Ecto neural progenitor cell (in vitro differentiated cells): Measurements from ENCODE around the gene NOP9.
"Not testable (repeated sequence)": the region's sequence is repeated elsewhere in the genome, so short reads cannot be mapped to it uniquely, and the experiment has no call there.

Source experiments
- DNase-seq: peaks from one replicate; pipeline ENCODE4 v3.0.0-alpha.2; 2018; ENCODE audit warnings: low spot score

The NOP9 gene

GRCh38 chr14:24325963-24326362 lies 26.3 kb downstream of the NOP9 start:
- DNase-seq, result no peak

- DNase-seq, result no peak
Measured at GRCh38 chr14:24327303-24327702, 27.7 kb downstream of the NOP9 start.

- not testable (repeated sequence) for DNase-seq
Measured at GRCh38 chr14:24327914-24328313, 28.3 kb downstream of the NOP9 start.

- no peak for DNase-seq
Measured at GRCh38 chr14:24329073-24329663, 29.5 kb downstream of the NOP9 start.

- DNase-seq, result no peak
Measured at GRCh38 chr14:24329736-24330135, 30.1 kb downstream of the NOP9 start.

- no peak for DNase-seq
Measured at GRCh38 chr14:24330973-24331674, 31.5 kb downstream of the NOP9 start.

GRCh38 chr14:24331731-24332267 lies 32.1 kb downstream of the NOP9 start:
- no peak for DNase-seq

GRCh38 chr14:24332268-24332993 lies 32.8 kb downstream of the NOP9 start:
- peak; percentile 75 for DNase-seq

- no peak for DNase-seq
Measured at GRCh38 chr14:24334431-24335291, 35.0 kb downstream of the NOP9 start, which contains the start of gene ADCY4. TSS of gene ADCY4 (minus strand) at chr14:24335071. CDS start at chr14:24334652, 419 bp downstream.

GRCh38 chr14:24335461-24336171 lies 36.0 kb downstream of the NOP9 start:
- DNase-seq, result no peak

- no peak for DNase-seq
Measured at GRCh38 chr14:24337144-24337823, 37.6 kb downstream of the NOP9 start.

GRCh38 chr14:24337824-24338175 lies 38.1 kb downstream of the NOP9 start:
- DNase-seq, result no peak

- DNase-seq, result no peak
Measured at GRCh38 chr14:24338843-24339242, 39.2 kb downstream of the NOP9 start.

GRCh38 chr14:24339284-24340151 lies 39.9 kb downstream of the NOP9 start, which contains the start of gene RIPK3:
TSS of gene RIPK3 (minus strand) at chr14:24339991. CDS start at chr14:24339826, 165 bp downstream.
- no peak for DNase-seq

- DNase-seq, result no peak
Measured at GRCh38 chr14:24340606-24341005, 41.0 kb downstream of the NOP9 start.

GRCh38 chr14:24342889-24343288 lies 43.2 kb downstream of the NOP9 start:
- DNase-seq, result no peak

- no peak for DNase-seq
Measured at GRCh38 chr14:24343795-24344660, 44.4 kb downstream of the NOP9 start.

- no peak for DNase-seq
Measured at GRCh38 chr14:24347134-24347533, 47.5 kb downstream of the NOP9 start.

- no peak for DNase-seq
Measured at GRCh38 chr14:24348186-24348585, 48.5 kb downstream of the NOP9 start.
